SK-N-MC (cell line): ENCODE results near the gene ZMIZ1.

Source experiments
- EZH2 ChIP-seq: fragments of 200-600 bp; sonication (generic); IDR thresholded peaks from one replicate; pipeline ENCODE4 v1.6.1; 2017; ENCODE audit warnings: antibody characterized with exemption
- POLR2AphosphoS5 ChIP-seq: IDR thresholded peaks from 2 replicates; pipeline ENCODE4 v1.6.1; 2012; ENCODE audit warnings: mild to moderate bottlenecking, low read depth, low read length, borderline replicate concordance

DNA sequence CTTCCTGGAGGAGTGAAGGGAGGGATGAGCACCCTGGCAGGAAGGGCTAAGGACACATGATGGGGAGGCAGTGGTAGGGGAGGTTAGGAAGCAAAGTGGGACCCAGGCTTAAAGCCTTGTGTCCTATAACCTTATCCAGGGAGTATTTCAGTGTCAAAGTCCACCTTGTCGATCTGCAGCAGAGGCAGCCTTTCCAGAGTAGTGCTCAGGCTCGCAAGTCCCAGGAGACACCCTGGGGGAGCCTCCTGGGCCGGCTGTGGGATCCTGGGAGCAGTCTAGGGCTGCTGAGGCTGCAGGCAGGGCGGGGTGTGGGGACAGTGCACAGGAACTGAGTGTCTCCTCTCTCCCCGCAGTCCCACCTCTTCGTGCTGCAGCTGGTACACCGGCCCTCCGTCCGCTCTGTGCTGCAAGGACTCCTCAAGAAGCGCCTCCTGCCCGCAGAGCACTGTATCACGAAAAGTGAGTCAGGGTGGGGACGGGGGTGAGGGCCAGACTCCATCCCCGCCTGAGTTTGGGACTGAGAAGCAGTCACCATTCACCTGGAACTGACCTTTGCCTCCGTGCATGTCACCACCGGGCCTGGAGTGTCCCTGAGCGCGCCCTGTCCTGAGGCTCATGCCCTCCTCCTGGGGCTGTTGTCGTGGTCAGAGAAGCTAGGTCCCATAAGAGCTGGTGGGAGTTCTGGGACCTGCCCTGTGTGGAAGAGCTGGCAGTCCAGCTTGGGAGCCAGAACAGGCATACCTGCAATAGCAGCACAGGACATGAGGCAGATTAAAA, 233.2 kb downstream of the ZMIZ1 start:
- TF ChIP-seq POLR2AphosphoS5 (no peak), EZH2 (no peak)
